Subcutaneous preadipocyte (primary cell): ENCODE data around the gene IL33. TPM values are rescaled to one million over a fixed set of nuclear protein-coding genes. Genes with fewer than 3 reads are reported as not detected.

ENCODE experiments used
- total RNA-seq: library from RNA; depleted of rRNA; stranded (reverse); fragments of >200 nt; gene quantifications from 2 replicates; pipeline ENCODE4 v1.2.3, GENCODE V29; 2012

The IL33 gene
- total RNA-seq = 3.9 and 11.0 TPM in 2 replicates

GRCh38 chr9:6215562-6215961, at the start of gene IL33:
Gene IL33, plus strand, starts transcription at chr9:6215807. Its CDS starts 25,888 bp downstream, at chr9:6241695.

Other genes with a start within 250 kb of the IL33 start
- 19.8 and 27.2 TPM in 2 replicates for gene RANBP6, start 200.2 kb upstream of the IL33 start, total RNA-seq
- not detected in 2 replicates for gene TPD52L3, start 112.6 kb downstream of the IL33 start, total RNA-seq
- gene UHRF2, start 197.4 kb downstream of the IL33 start, total RNA-seq = 59.9 and 88.9 TPM in 2 replicates